ENCODE data around the gene STAT1. TPM values are rescaled to one million over a fixed set of nuclear protein-coding genes. Genes with fewer than 3 reads are reported as not detected.

STAT1 gene
- total RNA-seq, 1 donor = 132 TPM

- H3K4me3 ChIP-seq (ENCODE audit: low read depth, low read length) = no peak overlapping the region
- DNase-seq (ENCODE audit: low read depth) = no peak
- TF ChIP-seq CTCF (IDR thresholded peaks at IDR 0.05; ENCODE audit: insufficient read depth, low read depth, low read length) = no peak
Measured at GRCh38 chr2:191025135-191025534, 11.2 kb upstream of the STAT1 start.

GRCh38 chr2:191023235-191023679, 9.3 kb upstream of the STAT1 start:
- no peak overlapping the region for H3K4me3 ChIP-seq (ENCODE audit: low read depth, low read length)
- DNase-seq (ENCODE audit: low read depth) = no peak
- no peak for TF ChIP-seq CTCF (IDR thresholded peaks at IDR 0.05; ENCODE audit: insufficient read depth, low read depth, low read length)

- TF ChIP-seq CTCF (IDR thresholded peaks at IDR 0.05; ENCODE audit: insufficient read depth, low read depth, low read length) = no peak
- peak overlapping the region; percentile 88 for H3K4me3 ChIP-seq (ENCODE audit: low read depth, low read length)
- DNase-seq (ENCODE audit: low read depth) = peak; percentile 94
Measured at GRCh38 chr2:191020742-191021381, 6.9 kb upstream of the STAT1 start.

- TF ChIP-seq CTCF (IDR thresholded peaks at IDR 0.05; ENCODE audit: insufficient read depth, low read depth, low read length) = peak; percentile 5
- peak; percentile 98 for DNase-seq (ENCODE audit: low read depth)
- H3K4me3 ChIP-seq (ENCODE audit: low read depth, low read length) = peak overlapping the region; percentile 88
Measured at GRCh38 chr2:191020221-191020741, 6.3 kb upstream of the STAT1 start.

- no peak for TF ChIP-seq CTCF (IDR thresholded peaks at IDR 0.05; ENCODE audit: insufficient read depth, low read depth, low read length)
- H3K4me3 ChIP-seq (ENCODE audit: low read depth, low read length) = no peak overlapping the region
- DNase-seq (ENCODE audit: low read depth) = no peak
Measured at GRCh38 chr2:191019376-191019775, 5.4 kb upstream of the STAT1 start.

- TF ChIP-seq CTCF (IDR thresholded peaks at IDR 0.05; ENCODE audit: insufficient read depth, low read depth, low read length) = no peak
- no peak for DNase-seq (ENCODE audit: low read depth)
- H3K4me3 ChIP-seq (ENCODE audit: low read depth, low read length) = no peak overlapping the region
Measured at GRCh38 chr2:191018643-191019119, 4.7 kb upstream of the STAT1 start.
